Superior temporal gyrus (tissue), 1 donor: ENCODE measurements around the gene SLC8A1.

Experiments
- DNase-seq: peaks from one replicate; pipeline ENCODE4 v3.0.0-alpha.2; 2016; ENCODE audit errors: extremely low spot score

SLC8A1 gene

GRCh38 chr2:40311026-40311425 is 140.9 kb downstream of the SLC8A1 start:
- no peak for DNase-seq

- no peak for DNase-seq
Observed at GRCh38 chr2:40310303-40310702, 141.6 kb downstream of the SLC8A1 start.

GRCh38 chr2:40304340-40304739 is 147.6 kb downstream of the SLC8A1 start:
- DNase-seq = no peak

DNA sequence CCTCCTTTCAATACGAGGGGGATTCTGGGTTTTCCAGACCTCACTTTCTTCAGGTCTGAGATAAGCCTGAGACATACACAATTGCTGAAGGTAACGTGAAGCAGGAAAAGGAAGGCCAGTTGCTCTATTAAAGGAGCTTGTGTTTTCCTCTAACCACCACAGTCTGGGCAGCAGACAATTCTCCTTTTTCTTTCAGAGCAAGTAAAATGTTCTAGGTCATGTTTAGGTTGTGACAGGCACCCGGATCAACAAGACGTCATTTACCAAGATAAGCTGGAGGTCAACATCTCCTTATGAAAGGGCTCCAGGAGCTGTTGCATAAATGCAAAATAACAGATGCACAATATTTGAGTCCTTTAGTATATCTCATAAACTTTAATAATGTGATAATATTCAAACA is 148.1 kb downstream of the SLC8A1 start:
- DNase-seq = no peak

- DNase-seq = no peak
Observed at GRCh38 chr2:40302751-40303325, 149.1 kb downstream of the SLC8A1 start.

DNA sequence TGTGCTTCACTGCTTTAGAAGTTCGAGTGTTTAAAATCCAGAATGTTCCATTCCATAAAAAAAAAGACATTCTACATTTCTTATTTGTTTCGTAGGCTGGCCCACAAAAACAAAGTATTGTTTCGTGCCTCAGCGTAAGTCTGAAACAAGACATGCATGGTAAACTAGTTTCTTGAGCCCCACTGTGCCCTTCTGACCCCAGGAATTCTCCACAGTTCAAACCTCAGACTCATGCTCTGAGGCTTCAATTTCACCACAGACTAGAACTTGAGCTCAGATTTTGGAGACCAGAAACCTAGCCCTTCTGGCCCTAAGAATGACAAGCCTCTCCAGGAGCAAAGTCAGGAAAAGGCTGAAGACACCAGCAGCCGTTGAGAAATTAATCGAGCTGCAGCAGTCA is 151.5 kb downstream of the SLC8A1 start:
- no peak for DNase-seq

DNA sequence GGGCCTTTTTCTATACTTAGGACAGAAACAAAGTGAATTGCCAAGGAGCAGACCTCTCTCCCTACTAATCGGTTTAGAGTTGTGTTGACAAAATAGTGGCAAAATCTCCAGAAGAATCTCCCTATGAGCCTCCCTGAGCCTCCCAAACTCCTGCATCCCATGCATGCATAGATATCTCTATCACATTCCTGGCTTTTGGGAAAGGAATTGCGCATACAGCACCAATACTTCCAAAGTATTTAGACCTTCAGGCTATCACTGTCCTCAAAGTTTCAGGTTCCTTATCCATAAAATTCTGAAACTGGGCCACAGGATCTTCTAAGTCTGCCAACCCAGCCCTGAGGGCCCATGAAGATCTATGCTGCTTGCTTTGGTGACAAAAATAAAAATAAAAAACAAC is 152.1 kb downstream of the SLC8A1 start:
- DNase-seq = no peak

DNA sequence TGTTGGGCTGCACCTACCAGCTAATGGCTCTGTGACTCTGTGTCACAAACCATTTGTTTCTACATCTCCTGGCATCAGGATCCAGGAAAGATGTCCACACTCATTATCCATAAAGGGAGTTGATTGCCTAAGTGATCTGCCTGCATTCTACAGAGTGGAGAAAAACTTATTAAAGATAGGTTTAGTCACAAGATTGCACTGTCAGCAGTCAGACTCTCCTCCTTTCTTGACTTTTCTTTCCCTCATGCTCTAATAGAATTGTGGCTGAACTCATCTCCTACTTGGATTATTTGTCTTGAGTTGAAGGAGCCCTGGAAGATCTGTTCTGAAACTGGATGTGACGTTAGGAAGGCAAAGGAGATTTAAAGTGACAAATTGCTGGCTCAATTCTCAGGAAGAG is 152.7 kb downstream of the SLC8A1 start:
- no peak for DNase-seq

DNA sequence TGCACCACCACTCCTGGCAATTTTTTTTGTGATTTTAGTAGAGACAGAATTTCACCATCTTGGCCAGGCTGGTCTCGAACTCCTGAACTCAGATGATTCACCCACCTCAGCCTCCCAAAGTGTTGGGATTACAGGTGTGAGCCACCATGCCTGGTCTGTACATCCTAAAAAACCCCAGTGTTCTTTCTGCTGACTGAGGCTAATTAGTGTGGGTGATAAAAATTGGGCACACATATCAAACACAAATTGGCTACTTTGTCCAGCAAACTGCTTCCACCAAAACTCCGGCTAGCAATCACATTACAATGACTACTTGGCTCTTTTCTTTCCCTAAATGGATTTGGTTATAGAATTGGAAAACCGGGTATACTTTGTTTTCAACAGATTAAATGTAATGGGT is 153.9 kb downstream of the SLC8A1 start:
- no peak for DNase-seq

DNA sequence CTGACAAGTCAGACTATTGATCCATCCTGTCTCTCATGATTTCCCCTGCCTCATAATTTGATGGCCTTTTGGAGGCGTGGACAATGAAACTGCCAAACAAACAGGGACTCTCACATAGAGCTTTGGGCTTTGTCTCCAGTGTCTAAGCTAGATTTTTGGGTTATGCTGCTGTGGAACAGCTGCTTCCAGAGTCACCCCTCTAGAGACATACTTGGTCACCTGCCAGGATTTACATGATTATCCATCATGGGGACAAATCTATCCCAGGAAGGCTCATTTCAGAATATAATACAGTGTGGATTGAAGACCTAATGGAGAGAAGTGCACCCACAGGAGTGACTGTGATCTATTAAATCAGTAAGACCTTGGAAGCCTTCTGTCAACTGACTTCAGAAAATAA is 159.6 kb downstream of the SLC8A1 start:
- no peak for DNase-seq

- no peak for DNase-seq
Observed at GRCh38 chr2:40289771-40290404, 162.0 kb downstream of the SLC8A1 start.

- no peak for DNase-seq
Observed at GRCh38 chr2:40287773-40288172, 164.1 kb downstream of the SLC8A1 start.

- DNase-seq = no peak
Observed at GRCh38 chr2:40287195-40287594, 164.7 kb downstream of the SLC8A1 start.

DNA sequence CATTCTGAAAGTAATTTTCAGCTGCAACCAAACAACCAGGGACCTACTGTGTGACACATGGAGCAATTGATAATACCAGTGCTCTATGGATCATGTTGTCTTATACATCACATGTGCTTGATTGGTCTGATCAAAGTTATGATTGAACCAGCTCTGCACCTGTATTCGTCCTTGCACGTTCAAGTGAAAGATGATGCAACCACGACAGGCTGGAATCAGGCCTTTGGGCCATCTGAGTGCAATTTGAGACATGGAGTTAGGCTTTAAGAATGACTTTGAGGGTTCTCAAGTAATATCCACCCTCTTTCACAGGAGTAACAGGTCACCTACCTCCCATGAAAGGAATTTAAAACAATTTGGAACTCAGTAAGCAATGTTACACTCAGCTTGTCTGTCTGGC is 165.2 kb downstream of the SLC8A1 start:
- DNase-seq = no peak

GRCh38 chr2:40285391-40285790 is 166.5 kb downstream of the SLC8A1 start:
- DNase-seq = no peak

- no peak for DNase-seq
Observed at GRCh38 chr2:40284797-40285196, 167.1 kb downstream of the SLC8A1 start.

DNA sequence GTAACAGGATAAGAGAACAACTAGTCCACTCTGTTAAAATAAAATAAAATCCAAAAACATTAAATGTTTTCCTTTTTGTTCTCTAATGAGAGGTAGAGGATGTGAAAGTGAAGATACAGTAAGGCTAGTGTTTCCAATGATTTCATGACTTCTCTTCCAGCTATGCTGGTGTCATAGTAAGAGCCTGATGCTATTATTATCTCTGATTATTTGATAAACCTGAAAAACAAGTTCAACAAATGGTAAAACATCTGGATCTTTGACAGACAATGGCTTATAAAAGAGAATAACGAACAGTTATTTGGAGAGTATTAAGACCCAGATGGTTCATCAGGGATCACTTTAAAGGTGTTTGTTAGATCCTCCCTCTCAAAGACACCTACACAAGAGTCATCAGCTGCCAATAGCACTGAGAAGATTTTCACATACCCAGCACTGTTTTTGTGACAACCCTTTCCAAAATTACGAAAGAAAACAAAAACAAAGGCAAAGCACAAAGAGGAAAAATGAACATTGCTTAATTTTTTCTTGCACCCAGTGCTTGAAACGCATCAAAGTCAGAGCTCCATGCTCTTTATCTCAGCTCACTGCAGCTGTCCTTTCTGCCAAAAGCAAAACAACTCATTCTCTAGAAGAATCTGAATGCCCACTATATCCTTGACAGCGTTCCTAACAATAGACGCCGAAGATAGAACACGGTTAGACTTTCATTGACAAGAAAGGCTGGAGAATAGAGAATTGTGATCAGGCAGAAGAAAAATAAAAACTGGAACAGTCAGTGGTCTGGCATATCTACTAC is 168.6 kb downstream of the SLC8A1 start:
- no peak for DNase-seq

DNA sequence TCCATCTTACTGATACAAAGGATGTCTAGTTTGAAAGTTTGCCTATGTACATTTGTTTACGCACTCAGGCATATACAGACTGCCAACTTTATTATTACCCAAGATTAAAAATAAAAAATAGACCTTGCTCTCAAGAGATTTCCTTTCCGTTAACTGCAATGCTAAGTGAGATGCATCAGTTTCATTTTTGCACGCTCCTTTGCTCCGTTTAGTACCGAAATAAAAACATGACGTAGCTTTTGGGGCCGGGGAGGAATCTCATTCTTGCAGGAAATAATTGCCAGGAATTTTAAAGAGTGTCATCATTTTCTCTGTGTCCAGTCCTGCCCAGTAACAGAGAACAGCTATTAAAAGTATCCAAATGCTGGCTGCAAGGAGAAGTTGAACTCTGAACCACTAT is 169.5 kb downstream of the SLC8A1 start:
- DNase-seq = no peak

DNA sequence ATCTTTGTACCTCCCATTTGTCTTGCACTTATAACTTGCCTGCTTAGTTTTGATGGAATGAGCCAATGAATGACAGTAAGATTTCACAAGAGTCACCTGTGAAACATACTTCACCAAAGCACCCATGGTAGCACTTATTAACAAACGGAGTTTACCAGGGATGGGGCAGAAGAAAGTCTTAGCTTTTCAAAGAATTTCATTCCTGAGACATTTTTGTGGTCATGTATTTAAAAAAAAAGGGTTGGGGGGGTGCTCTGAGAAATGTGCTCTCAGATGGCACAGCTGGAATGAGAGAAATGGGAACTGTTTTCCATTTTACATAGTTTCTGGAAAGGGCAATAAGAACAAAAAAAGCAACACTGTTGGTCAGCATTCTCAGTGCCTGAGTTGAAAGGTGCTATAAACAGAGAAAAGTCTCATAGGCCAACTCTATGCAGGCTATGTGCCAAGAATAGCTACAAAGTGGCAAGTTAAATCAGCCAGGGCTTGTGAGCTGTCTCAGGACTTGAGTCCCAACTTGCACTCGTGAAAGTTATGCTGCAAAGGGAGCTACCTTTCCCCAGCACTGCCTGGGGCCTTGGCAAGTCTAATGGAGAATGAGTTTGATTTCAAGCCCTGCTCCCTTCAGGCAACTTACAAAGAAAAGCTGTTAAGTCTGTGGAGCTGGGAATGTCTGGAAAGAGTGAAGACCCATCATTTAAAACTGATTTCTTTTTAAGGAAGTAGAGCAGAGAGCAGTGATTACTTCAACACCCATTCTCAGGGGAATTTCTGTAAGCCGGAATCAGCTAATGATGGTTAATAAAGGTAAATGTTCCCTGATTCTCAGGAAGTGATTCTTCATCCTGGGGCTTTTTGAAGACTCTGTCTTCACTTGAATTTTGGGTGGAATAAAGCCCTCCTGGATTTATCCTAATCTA is 170.6 kb downstream of the SLC8A1 start:
- DNase-seq = no peak

DNA sequence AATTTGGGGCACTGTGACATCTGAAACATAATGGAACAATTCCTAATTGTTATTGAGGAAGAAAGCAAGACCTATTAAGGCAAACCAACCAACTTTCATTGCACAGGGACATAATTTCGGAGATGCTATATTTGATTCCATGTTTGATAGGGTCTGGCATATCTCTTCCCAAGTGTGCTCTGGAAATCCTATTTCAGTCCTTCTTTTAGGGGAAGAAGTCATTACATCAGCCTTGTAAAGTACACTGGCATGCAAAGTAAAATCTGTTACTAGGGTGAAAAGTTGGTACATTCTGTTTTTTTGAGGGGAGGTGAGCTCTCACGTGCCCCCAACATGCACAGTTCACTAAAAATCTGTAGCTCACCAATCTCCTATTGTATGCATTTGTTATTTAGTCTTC is 172.4 kb downstream of the SLC8A1 start:
- no peak for DNase-seq

DNA sequence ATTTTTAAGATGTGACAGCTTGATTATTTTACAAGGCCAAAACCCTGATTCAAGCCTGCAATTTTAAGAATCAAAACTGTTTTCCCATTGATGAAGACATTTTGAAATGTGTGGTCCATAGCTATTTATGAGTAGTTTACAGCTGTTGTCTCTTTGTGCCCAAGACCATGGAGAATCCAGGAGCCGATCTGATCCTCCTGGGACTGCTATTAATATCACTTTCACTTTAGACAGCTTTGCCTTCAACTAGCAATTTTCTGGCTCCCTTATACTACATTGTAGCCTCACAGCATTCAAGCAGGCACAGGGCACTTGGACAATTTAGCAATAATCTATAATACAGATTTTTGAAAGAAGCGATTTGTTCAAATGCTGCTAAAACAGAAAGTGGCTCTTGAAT is 172.9 kb downstream of the SLC8A1 start:
- DNase-seq = no peak

DNA sequence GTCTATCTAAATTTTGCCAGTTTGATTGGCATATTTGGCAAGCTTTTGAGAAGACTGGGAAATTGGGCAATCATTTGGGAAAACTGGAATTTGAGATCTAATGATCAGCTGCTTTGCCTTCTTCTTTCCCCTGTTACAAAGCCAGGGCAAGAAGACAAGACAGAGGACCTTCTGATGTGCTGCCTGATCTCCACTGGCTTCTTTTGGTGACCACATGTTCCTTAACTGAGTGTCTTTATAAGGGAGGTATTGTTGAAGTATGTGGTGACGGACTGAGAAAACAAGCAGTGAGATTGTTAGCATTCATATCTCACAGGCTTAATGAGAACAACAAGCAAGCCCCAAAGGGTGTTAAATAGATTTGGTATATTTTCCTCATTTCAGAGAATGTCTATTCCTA is 175.8 kb downstream of the SLC8A1 start:
- DNase-seq = no peak
